HuH-7 (cell line): Measurements from ENCODE around the gene QRFP.

Source experiments
- DNase-seq: peaks from one replicate; pipeline ENCODE4 v3.0.0; 2011; ENCODE audit warnings: low spot score

The QRFP gene

DNA sequence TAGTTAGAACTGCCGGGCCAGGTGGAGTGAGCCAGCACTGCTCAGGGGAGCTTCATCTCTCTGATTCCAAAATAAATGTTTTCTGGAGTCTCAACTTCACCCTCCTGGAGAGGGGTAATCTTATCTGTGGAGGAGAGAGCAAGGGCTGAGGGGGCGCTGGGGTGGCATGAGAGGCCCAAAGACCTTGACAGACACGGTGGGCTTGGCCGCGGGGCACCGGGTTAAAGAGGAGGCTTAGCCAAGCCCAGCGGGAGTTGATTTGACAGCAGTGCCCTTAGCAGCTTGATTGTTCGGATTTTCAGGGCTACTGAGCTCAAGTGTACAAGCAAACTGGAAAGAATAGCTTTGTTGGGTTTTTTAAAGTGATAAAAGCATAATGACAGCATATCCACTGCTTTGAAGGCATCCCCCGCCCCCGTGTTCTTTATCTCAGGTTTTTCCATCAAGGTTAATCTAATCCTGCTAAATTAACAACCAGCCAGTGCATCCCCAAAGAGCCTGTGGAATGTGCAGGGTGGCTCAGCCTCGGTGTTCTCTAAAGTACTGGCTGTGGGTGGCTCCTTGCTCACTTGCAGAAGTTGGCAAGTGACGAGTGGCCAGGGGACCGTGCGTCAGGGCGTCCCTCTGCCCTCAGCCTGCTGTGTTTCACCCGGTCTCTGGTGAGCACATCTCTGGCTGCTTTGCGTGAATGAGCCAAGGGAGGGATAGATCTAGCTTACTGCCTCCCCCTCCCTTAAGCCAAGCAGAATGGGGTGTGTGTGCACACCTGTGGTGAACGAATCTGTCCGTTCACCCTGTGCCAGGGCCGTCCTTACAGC, 5.5 kb downstream of the QRFP start:
- DNase-seq: no peak

DNA sequence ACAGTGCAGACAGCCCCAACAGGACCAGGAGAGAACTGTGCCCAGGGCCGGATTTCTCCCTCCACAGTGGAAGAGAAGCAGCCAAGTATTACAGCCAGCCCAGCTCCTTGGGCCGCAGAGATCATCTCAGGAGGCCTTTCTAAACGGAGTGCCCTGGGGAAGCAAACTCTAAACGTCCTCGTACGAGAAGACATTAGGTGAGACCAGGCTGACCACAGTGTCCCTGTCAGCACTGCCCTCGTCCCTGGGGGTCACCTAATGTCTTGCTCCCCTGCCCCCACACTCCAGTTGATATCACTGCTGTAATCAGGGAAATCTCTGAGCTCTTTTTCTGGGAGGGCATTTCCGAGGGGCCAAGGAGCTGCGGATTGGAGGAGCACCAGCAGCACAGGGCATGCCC, 6.5 kb downstream of the QRFP start:
- DNase-seq: no peak

DNA sequence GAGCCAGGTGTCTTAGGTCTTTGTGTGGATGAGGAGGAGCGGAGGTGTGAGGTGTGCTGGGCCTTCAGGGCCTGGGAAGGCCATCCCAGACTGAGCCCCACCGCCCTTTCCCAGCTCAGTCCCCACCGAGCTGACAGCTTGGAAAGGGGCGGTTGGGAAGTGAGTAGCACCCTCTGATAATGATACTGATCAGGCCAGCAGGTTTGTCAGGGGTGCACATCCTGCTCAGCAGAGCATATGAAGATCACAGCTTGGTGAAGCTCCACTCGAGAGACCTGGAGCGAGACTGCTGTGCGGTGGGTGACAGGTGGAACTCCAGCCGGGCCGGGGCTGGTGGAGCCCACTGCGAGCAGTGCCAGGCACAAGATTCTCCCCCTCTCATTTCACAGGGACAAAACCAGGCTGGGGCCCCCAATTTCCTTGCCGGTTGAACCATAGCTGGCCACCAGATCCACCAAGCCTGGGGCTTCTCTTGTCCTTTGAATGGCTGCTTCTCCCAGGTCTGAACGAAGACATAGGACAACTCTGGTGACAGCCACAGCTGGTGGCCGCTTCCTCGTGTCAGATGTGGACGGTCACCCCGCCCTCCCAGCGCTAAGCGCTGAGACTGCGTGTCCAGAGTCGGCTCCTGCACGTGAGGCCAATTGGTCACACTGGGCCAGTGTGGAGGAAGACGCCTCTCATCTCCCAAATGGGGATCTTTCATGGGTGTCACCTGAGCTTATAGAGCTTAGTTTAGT, 8.3 kb downstream of the QRFP start:
- DNase-seq: no peak

DNA sequence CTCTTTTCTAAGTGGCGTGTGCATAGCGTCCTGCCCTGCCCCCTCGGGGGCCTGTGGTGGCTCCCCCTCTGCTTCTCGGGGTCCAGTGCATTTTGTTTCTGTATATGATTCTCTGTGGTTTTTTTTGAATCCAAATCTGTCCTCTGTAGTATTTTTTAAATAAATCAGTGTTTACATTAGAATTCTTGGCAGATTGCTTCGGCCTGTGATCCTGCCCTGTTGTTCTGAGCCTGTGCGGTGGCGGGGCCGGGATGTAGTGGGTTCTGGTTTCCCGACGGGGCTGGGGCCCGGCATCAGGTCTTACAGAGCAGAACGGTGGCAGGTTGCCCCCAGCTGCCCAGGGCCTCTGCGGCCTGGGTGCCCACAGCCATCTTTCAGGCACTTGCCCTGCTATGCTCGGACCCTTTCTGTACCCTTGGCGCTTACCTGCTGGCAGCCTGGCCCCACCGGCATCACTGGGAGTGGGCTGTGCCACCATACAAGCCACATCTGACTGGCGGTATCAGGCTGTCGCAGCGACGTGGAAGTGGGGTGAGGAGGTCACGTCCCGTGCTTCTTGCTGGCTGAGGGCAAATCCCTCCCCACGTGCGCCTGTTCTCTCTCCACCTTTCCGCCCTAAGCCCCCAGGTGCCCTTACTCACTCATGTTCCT, 9.0 kb downstream of the QRFP start:
- no peak for DNase-seq

DNA sequence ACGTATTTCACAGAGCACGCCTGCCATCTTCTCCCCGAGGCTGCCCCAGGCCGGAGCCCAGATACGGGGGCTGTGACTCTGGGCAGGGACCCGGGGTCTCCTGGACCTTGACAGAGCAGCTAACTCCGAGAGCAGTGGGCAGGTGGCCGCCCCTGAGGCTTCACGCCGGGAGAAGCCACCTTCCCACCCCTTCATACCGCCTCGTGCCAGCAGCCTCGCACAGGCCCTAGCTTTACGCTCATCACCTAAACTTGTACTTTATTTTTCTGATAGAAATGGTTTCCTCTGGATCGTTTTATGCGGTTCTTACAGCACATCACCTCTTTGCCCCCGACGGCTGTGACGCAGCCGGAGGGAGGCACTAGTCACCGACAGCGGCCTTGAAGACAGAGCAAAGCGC, 9.6 kb downstream of the QRFP start:
- no peak for DNase-seq

DNA sequence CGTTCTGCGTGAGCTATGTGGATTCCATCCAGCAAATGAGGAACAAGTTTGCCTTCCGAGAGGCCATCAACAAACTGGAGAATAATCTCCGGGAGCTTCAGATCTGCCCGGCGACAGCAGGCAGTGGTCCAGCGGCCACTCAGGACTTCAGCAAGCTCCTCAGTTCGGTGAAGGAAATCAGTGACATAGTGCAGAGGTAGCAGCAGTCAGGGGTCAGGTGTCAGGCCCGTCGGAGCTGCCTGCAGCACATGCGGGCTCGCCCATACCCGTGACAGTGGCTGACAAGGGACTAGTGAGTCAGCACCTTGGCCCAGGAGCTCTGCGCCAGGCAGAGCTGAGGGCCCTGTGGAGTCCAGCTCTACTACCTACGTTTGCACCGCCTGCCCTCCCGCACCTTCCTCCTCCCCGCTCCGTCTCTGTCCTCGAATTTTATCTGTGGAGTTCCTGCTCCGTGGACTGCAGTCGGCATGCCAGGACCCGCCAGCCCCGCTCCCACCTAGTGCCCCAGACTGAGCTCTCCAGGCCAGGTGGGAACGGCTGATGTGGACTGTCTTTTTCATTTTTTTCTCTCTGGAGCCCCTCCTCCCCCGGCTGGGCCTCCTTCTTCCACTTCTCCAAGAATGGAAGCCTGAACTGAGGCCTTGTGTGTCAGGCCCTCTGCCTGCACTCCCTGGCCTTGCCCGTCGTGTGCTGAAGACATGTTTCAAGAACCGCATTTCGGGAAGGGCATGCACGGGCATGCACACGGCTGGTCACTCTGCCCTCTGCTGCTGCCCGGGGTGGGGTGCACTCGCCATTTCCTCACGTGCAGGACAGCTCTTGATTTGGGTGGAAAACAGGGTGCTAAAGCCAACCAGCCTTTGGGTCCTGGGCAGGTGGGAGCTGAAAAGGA, 10.9 kb downstream of the QRFP start:
- no peak for DNase-seq

DNA sequence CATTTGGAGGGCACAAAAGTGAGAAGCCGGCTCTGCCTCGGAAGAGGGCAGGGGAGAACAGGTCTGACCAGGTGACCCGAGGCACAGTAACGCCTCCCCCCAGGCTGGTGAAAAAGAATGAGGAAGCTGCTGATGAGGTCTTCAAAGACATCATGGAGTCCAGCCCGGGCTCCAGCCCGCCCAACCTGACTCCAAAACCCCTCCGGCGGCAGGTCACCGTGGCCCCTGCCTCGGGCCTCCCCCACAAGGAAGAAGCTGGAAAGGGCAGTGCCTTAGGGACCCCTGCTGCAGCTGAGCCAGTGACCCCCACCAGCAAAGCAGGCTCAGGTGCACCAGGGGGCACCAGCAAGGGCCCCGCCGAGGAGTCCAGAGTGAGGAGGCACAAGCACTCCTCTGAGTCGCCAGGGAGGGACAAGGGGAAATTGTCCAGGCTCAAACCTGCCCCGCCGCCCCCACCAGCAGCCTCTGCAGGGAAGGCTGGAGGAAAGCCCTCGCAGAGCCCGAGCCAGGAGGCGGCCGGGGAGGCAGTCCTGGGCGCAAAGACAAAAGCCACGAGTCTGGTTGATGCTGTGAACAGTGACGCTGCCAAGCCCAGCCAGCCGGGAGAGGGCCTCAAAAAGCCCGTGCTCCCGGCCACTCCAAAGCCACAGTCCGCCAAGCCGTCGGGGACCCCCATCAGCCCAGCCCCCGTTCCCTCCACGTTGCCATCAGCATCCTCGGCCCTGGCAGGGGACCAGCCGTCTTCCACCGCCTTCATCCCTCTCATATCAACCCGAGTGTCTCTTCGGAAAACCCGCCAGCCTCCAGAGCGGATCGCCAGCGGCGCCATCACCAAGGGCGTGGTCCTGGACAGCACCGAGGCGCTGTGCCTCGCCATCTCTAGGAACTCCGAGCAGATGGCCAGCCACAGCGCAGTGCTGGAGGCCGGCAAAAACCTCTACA, 11.8 kb downstream of the QRFP start:
- DNase-seq: no peak

DNA sequence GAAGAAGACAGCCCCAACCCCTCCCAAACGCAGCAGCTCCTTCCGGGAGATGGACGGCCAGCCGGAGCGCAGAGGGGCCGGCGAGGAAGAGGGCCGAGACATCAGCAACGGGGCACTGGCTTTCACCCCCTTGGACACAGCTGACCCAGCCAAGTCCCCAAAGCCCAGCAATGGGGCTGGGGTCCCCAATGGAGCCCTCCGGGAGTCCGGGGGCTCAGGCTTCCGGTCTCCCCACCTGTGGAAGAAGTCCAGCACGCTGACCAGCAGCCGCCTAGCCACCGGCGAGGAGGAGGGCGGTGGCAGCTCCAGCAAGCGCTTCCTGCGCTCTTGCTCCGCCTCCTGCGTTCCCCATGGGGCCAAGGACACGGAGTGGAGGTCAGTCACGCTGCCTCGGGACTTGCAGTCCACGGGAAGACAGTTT, 12.5 kb downstream of the QRFP start:
- no peak for DNase-seq

DNA sequence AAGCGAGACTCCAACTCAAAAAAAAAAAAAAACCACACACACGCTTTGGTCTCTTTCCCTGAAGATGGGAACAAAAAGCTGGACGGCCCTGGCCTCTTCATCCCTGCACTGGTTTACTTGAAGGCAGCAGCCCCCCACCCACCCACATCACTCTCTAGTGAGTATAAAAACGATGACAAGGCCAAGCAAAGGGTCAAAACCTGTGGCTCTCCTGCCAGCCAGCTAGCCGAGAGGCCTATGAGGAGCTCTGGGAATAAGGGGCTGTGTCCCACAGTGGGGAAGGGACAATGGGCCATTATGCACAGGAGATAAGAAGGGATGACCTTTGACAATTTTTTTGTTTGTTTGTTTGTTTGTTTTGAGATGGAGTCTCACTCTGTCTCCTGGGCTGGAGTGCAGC, 13.1 kb downstream of the QRFP start:
- no peak for DNase-seq

DNA sequence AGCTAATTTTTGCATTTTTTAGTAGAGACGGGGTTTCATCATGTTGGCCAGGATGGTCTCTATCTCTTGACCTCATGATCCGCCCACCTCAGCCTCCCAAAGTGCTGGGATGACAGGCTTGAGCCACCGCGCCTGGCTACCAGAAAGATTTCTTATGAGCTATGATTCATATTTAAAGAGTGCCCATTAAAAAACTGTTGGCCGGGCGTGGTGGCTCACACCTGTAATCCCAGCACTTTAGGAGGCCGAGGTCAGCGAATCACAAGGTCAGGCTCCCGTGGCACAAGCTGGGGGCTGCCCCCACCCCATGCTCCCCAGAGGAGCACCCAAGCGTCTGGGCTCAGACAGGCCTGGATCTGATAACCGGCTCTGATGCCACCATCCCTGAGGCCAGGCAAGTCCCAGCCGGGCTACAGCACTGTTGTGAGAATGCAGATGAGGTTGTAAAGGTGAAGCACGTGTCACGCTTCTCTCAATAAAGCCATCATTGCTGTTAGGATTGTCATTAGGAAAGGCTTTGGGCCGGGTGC, 13.9 kb downstream of the QRFP start:
- no peak for DNase-seq

DNA sequence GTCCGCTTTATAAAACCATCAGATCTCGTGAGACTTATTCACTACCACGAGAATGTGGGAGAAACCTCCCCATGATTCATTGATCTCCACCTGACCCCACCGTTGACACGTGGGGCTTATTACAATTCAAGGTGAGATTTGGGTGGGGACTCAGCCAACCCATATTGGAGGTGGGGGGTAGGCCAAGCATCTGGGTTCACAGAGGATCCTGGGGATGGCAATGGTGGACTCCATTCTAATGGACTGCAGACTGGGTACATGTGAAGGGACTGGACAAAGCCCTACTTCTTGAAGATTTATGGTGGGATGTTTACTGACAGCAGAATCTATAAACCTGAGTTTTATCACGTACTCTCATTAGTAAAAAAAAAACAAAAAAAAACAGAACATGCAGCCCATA, 15.1 kb downstream of the QRFP start:
- no peak for DNase-seq

DNA sequence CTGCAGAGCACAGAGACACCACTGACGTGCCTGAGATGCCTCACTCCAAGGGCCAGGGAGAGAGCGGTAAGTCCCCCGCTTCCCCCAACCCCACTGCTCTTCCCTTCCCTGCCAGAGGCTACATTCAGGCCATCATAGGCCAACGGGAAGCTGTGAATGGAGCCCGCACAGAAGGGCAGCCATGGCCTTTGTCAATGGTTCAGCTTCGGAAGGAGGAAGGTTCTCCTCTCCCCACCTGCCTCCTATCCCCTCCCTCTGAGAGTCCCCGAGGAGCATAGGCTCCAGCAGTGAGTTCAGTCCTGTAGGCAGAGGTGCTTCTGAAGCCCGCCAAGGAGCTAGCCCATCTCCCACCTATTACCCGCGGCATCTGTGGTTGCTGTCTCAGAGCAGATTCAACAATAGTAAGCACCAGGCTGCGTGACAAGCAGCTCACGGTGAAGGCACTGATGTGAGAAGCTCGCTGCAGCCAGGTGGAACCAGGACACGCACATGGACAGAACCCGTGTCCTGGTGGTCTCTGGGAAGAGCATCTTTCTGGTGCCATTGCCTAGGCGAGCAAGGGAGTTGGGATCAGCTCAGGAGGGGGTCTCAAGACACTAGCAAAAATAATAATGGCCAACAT, 15.9 kb downstream of the QRFP start:
- DNase-seq: no peak

DNA sequence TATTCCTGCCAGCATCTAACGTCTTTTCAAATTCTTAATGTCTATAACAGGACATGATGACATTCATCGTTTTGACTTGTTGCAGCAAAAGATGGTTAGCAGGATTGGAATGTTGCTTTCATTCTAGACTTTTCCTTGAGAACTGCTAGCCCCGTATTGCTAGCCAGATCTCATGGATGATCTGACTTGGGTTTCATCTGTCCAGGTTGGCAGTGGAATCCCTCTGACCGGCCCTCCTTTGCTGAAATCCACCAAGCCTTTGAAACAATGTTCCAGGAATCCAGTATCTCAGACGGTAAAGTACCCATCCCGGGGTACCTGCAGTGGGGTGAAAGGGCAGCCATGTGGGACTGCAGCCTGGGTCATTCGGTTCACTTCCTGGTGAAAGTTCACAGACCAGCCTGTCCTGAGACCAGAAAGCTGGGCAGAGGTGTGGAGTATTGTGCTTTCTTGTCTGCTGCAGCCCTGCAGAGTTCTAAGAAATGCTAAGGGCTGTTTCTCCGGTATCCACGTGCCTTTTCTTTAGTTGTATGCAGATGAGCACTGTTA, 16.7 kb downstream of the QRFP start:
- no peak for DNase-seq

DNA sequence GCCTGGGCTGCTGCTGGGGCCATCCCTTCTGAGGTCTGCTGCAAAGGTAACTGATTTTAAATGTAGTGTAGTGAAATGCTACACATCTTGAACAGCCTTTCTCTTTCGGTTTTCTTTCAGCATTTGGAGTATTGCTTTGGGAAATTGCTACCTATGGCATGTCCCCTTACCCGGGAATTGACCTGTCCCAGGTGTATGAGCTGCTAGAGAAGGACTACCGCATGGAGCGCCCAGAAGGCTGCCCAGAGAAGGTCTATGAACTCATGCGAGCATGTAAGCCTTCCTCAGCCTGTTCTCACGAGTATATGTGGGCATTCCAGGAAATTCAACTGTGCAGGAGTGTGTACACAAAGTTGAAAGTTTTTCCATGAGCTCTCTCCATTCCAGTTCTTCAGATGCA, 18.3 kb downstream of the QRFP start:
- no peak for DNase-seq

DNA sequence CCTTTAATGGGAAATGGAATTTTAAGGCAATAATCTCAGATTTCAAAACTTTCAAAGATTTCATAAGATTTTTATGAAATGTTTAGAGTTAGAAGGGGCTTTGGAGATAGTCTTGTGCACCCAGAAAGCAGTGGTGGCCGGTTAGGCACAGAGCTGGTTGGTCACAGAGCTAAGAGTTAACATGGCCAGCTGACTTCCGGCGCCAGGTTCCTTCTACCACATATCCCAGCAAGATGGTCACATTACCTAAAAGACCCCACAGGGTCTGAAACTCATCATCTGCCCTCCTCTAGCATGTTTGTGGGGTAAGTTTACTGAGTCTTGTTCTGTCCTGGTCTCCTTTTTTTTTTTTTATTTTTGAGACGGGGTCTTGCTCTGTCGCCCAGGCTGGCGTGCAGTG, 19.3 kb downstream of the QRFP start:
- no peak for DNase-seq

DNA sequence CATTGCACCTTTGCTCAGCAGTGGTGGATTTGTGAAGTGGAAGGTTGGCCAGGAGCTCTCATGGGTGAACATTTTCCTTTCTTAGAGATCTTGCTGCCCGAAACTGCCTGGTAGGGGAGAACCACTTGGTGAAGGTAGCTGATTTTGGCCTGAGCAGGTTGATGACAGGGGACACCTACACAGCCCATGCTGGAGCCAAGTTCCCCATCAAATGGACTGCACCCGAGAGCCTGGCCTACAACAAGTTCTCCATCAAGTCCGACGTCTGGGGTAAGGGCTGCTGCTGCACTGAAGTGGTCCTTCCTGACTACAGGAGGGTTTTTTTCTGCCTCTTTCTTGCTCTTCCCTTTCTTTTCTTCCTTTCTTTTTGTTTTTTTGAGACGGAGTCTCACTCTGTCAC, 21.8 kb downstream of the QRFP start:
- no peak for DNase-seq

DNA sequence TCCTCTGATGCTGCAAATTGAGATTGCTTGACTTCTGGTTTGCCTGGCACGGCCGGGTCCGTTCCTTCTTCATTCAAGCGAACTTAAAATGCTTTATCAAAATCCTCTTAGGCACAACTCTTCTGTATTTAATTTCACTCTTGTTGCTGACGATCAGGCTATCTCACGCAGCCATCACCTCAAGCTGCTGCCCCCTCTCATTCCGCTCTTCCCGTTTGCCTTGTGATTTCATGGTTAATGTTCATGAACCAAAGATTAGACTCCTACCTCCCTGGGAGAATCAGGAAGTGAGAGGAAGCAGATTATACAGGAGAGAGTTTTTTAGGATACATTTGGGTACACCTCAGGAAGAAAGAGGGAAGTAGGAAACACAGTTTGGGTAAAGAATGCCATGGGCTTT, 22.6 kb downstream of the QRFP start:
- DNase-seq: no peak

DNA sequence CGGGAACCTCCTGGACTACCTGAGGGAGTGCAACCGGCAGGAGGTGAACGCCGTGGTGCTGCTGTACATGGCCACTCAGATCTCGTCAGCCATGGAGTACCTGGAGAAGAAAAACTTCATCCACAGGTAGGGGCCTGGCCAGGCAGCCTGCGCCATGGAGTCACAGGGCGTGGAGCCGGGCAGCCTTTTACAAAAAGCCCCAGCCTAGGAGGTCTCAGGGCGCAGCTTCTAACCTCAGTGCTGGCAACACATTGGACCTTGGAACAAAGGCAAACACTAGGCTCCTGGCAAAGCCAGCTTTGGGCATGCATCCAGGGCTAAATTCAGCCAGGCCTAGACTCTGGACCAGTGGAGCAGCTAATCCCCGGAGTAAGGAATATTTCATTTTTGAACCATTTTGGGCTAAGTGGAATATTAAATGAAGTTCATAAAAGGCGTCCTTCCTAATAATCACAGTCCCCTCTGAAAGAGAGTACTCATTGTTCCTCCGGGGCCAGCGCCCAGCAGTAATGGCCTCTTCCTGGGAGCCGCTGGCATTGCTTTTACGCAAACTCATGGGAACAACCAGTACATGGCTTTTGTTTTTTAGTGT, 23.6 kb downstream of the QRFP start:
- DNase-seq: no peak

DNA sequence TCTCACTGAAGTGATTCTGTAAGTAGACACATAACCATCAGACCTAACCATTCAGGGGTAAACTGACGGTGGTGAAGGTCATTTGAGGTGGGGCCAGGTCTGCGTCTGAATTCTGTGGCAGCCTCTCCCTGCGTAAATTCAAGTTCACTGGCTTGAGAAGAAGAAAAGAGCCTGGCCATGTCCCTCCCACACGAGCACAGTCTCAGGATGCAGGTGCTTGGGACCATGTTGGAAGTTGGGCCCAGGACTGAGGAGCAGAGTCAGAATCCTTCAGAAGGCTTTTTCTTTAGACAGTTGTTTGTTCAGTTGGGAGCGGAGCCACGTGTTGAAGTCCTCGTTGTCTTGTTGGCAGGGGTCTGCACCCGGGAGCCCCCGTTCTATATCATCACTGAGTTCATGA, 24.1 kb downstream of the QRFP start:
- no peak for DNase-seq

DNA sequence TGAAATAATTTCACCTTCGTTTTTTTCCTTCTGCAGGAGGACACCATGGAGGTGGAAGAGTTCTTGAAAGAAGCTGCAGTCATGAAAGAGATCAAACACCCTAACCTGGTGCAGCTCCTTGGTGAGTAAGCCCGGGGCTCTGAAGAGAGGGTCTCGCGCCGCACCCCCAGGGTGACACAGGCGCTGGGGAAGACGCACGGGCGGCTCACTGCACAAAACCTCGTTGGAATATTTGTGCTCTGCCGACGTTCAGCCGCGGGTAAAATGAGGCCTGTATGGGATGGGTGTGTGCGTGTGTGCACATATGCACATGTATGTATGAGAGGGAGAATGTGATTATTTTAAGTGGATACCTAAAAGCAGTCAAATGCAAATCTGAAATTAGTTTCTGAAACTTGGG, 24.5 kb downstream of the QRFP start:
- DNase-seq: no peak
